K562 (cell line): ENCODE results near the gene PLCL1. TPM values are rescaled to one million over a fixed set of nuclear protein-coding genes. Genes with fewer than 3 reads are reported as not detected.

Experiments used
- ATAC-seq: fragments of 200-7000 bp; cut with Tn5 transposase; 3 replicates; pipeline ENCODE4 v1.9.1; 2020; ENCODE audit warnings: moderate library complexity
- BruUV-seq: library from RNA; stranded (reverse); fragments of 400-500 nt; replicated peaks from 2 replicates; lab custom pipeline; 2021; lab: Mats Ljungman, UMichigan
- CTCF ChIA-PET: fragments of 300-600 bp; formaldehyde crosslinking; extraction: SDS; loops from one replicate; lab custom pipeline; 2021; ENCODE audit warnings: low intra/inter-chr PET ratio; lab: Yijun Ruan, JAX
- POLR2A ChIA-PET: fragments of 300-600, 350-650 bp; sonication (Branson Sonifier 250); formaldehyde crosslinking; extraction: SDS; loops from one replicate; lab custom pipeline; 2021; ENCODE audit warnings: antibody characterized with exemption, inconsistent platforms; lab: Yijun Ruan, JAX
- DNase-seq, 4 experiments: peaks; one replicate each; pipeline versions ENCODE4 v3.0.0 to v3.0.0-alpha.2; 2011 to 2018; ENCODE audit warnings: low spot score in 3 of 4, mixed read lengths in 3 of 4; ENCODE audit errors: extremely low read depth in 1 of 4
- FAIRE-seq: peaks from 2 replicates; lab custom pipeline; 2011; peaks lifted over from hg19 to GRCh38; lab: Jason Lieb, UNC
- H2AFZ ChIP-seq: 2 replicates; pipeline ENCODE4 v1.6.0; 2011; ENCODE audit warnings: low read depth, low read length, control low read depth, inconsistent platforms
- H3K27ac ChIP-seq: fragments of 200-600 bp; 3 replicates; pipeline ENCODE4 v1.8.0; 2011; ENCODE audit warnings: low read depth, mild to moderate bottlenecking, control low read depth, inconsistent platforms, low read length, moderate library complexity, mixed read lengths; ENCODE audit errors: extremely low read depth
- H3K27me3 ChIP-seq, 2 experiments: fragments of 300-600 bp in 1 of 2; 2 replicates in 1 of 2; 3 replicates in 1 of 2; pipeline versions ENCODE4 v1.6.0 to v1.8.0; 2011; ENCODE audit warnings: inconsistent platforms in 2 of 2, low read length in 2 of 2, mild to moderate bottlenecking in 1 of 2, mixed read lengths in 1 of 2, moderate library complexity in 1 of 2; ENCODE audit not compliant: control insufficient read depth in 2 of 2, insufficient read depth in 2 of 2
- H3K36me3 ChIP-seq: fragments of 300-600 bp; 3 replicates; pipeline ENCODE4 v1.8.0; 2011; ENCODE audit warnings: mild to moderate bottlenecking, low read length, inconsistent platforms; ENCODE audit not compliant: control insufficient read depth, insufficient read depth
- H3K4me1 ChIP-seq, 2 experiments: fragments of 200-600 bp in 1 of 2; replicated peaks in 1 of 2; 2 replicates in 1 of 2; 3 replicates in 1 of 2; pipeline versions ENCODE4 v1.5.1 to v1.8.0; 2011; ENCODE audit warnings: inconsistent platforms in 2 of 2, low read length in 2 of 2, mild to moderate bottlenecking in 1 of 2, mixed read lengths in 1 of 2, moderate library complexity in 1 of 2; ENCODE audit not compliant: control insufficient read depth in 2 of 2, insufficient read depth in 2 of 2
- H3K4me2 ChIP-seq: 2 replicates; pipeline ENCODE4 v1.6.1; 2011; ENCODE audit warnings: low read length, control low read depth, inconsistent platforms, mixed read lengths; ENCODE audit not compliant: insufficient read depth
- H3K4me3 ChIP-seq: fragments of 200-600 bp; sonication (generic), shearing (Covaris generic); 2 replicates; pipeline ENCODE4 v1.5.1; 2016; ENCODE audit warnings: control low read depth, inconsistent platforms
- H3K79me2 ChIP-seq: fragments of 200-600 bp; 3 replicates; pipeline ENCODE4 v1.8.0; 2011; ENCODE audit warnings: low read length, inconsistent platforms; ENCODE audit not compliant: control insufficient read depth, insufficient read depth
- H3K9ac ChIP-seq, 2 experiments: 2 replicates each; pipeline versions ENCODE4 v1.6.0 to v1.6.1; 2011; ENCODE audit warnings: low read depth in 2 of 2, low read length in 2 of 2, control low read depth in 1 of 2, inconsistent platforms in 1 of 2, mild to moderate bottlenecking in 1 of 2, mixed read lengths in 1 of 2; ENCODE audit not compliant: insufficient read depth in 1 of 2
- H3K9me1 ChIP-seq: one replicate; pipeline ENCODE4 v1.6.0; 2011; ENCODE audit warnings: inconsistent platforms, mild to moderate bottlenecking, low read length, moderate library complexity; ENCODE audit not compliant: control insufficient read depth, insufficient read depth
- H3K9me3 ChIP-seq: replicated peaks from 2 replicates; pipeline ENCODE4 v1.5.1; 2011; ENCODE audit warnings: low read depth, low read length, inconsistent platforms; ENCODE audit not compliant: control insufficient read depth, insufficient read depth
- H4K20me1 ChIP-seq: replicated peaks from 2 replicates; pipeline ENCODE4 v1.6.1; 2011; ENCODE audit warnings: low read length, inconsistent platforms, mixed read lengths; ENCODE audit not compliant: control insufficient read depth, insufficient read depth
- BRCA1 ChIP-seq, 2 experiments: fragments of 450-650 bp in 1 of 2; sonication (generic) in 1 of 2; formaldehyde crosslinking in 1 of 2; IDR thresholded peaks; 2 replicates each; pipeline versions ENCODE4 v1.5.0 to v1.6.1; 2017 to 2020; ENCODE audit warnings: mild to moderate bottlenecking in 1 of 2, missing genetic modification reagents in 1 of 2
- BRD9 ChIP-seq: fragments of 450-650 bp; IDR thresholded peaks from 2 replicates; pipeline ENCODE4 v1.6.1; 2018; ENCODE audit warnings: low read depth; ENCODE audit not compliant: partially characterized antibody
- BRF1 ChIP-seq: IDR thresholded peaks from 3 replicates; pipeline ENCODE4 v1.6.1; 2011; ENCODE audit warnings: borderline replicate concordance, mild to moderate bottlenecking; ENCODE audit not compliant: insufficient read length; ENCODE audit errors: extremely low read depth
- CBX1 ChIP-seq: sonication (generic); IDR thresholded peaks from 2 replicates; pipeline ENCODE4 v1.6.1; 2016; ENCODE audit warnings: antibody characterized with exemption, low read depth, mild to moderate bottlenecking
- DIDO1 ChIP-seq: fragments of 450-650 bp; IDR thresholded peaks from 2 replicates; pipeline ENCODE4 v1.6.1; 2016; ENCODE audit warnings: low read depth, missing biosample characterization, missing genetic modification characterization
- EHMT2 ChIP-seq: fragments of 450-650 bp; IDR thresholded peaks from 2 replicates; pipeline ENCODE4 v1.6.1; 2018; ENCODE audit warnings: antibody characterized with exemption
- HDAC6 ChIP-seq: IDR thresholded peaks from 2 replicates; pipeline ENCODE4 v1.6.1; 2012; ENCODE audit warnings: low read depth, mild to moderate bottlenecking, control low read depth, inconsistent platforms, low read length, moderate library complexity
- HEY1 ChIP-seq: fragments of 250-450 bp; sonication (Bioruptor Pico); IDR thresholded peaks from 2 replicates; pipeline ENCODE4 v1.5.0; 2020; ENCODE audit warnings: mild to moderate bottlenecking, moderate library complexity, borderline replicate concordance
- MBD2 ChIP-seq: sonication (generic); IDR thresholded peaks from 2 replicates; pipeline ENCODE4 v1.6.1; 2016; ENCODE audit warnings: low read depth, borderline replicate concordance
- NCOA2 ChIP-seq, 2 experiments: fragments of 450-650 bp; IDR thresholded peaks; 2 replicates each; pipeline ENCODE4 v1.6.1; 2018; ENCODE audit warnings: mild to moderate bottlenecking in 2 of 2, moderate library complexity in 1 of 2; ENCODE audit not compliant: partially characterized antibody in 2 of 2
- TAF1 ChIP-seq: IDR thresholded peaks from 2 replicates; pipeline ENCODE4 v1.6.1; 2011; ENCODE audit warnings: mild to moderate bottlenecking, low read length, moderate library complexity; ENCODE audit not compliant: insufficient read depth, control insufficient read depth, severe bottlenecking; ENCODE audit errors: extremely low read depth
- ZNF263 ChIP-seq: sonication (generic); formaldehyde crosslinking; IDR thresholded peaks from 2 replicates; pipeline ENCODE4 v1.8.0; 2022; ENCODE audit warnings: mild to moderate bottlenecking, missing genetic modification reagents, borderline replicate concordance
- ZNF3 ChIP-seq: fragments of 250-450 bp; sonication (Bioruptor Pico); IDR thresholded peaks from 2 replicates; pipeline ENCODE4 v1.5.0; 2021; ENCODE audit warnings: mild to moderate bottlenecking, moderate library complexity
- ZNF408 ChIP-seq: fragments of 250-450 bp; sonication (Bioruptor Pico); IDR thresholded peaks from 2 replicates; pipeline ENCODE4 v1.4.0; 2020; ENCODE audit warnings: low read depth, mild to moderate bottlenecking, moderate library complexity
- ZNF766 ChIP-seq: fragments of 200-800 bp; sonication (Bioruptor generic); conservative IDR thresholded peaks from 2 replicates; pipeline ENCODE4 v1.6.1; 2016; ENCODE audit warnings: missing genetic modification characterization, missing compliant biosample characterization
- WGBS: fragments of 100-300 bp; shearing (Covaris generic); methylation state at CpG from one replicate; pipeline ENCODE4 v1.1.6; 2016; ENCODE audit warnings: low coverage, mixed read lengths; ENCODE audit not compliant: insufficient coverage; ENCODE audit errors: missing lambda C conversion rate; 5-methylcytosine and 5-hydroxymethylcytosine counted together
- in situ Hi-C: fragments of 300-500 bp; cut with MboI; formaldehyde crosslinking; loops from 4 replicates; pipeline ENCODE4 v1.15.0; 2018; ENCODE audit warnings: inconsistent platforms, mixed read lengths
- intact Hi-C: fragments of 100-400 bp; cut with micrococcal nuclease; formaldehyde crosslinking; loops from 2 replicates; pipeline ENCODE4 v1.14.2; 2022
- polyA plus RNA-seq, 8 experiments: library from polyadenylated mRNA; depleted of rRNA in 4 of 8; stranded (reverse) in 5 of 8; unstranded in 3 of 8; fragments of >200 nt; fragmentation: Nextera tagmentation in 2 of 8; fragmentation: Illumina TruSeq in 1 of 8; extraction: Ambion mirVana in 2 of 8; extraction: Trizol in 1 of 8; gene quantifications; 2 replicates each; pipeline versions ENCODE4 v1.2.1 to v1.2.3, GENCODE V29; 2011 to 2014; ENCODE audit warnings: inconsistent platforms in 1 of 8, missing spikeins in 1 of 8
- total RNA-seq, 7 experiments: library from RNA; depleted of rRNA in 6 of 7; stranded (reverse); fragments of >200 nt in 6 of 7; fragmentation: Illumina TruSeq in 2 of 7; extraction: Trizol in 2 of 7; gene quantifications; 2 replicates each; pipeline versions ENCODE4 v1.2.1 to v1.2.3, GENCODE V29; 2011 to 2021; ENCODE audit warnings: low replicate concordance in 1 of 7
- TF ChIP-seq, protein P1 (sequence below): fragments of 250-450 bp; sonication (Bioruptor Pico); IDR thresholded peaks from 2 replicates; pipeline ENCODE4 v1.8.0; 2021; ENCODE audit warnings: moderate library complexity, mild to moderate bottlenecking, inconsistent platforms
- TF ChIP-seq, protein P2 (sequence below): fragments of 250-450 bp; sonication (Bioruptor Pico); IDR thresholded peaks from 2 replicates; pipeline ENCODE4 v1.4.0; 2020; ENCODE audit warnings: mild to moderate bottlenecking, moderate library complexity, borderline replicate concordance

The PLCL1 gene
- total and polyA plus RNA-seq, 9 of the 15 experiments (the other 6 are each of a cell fraction or from before 2014, with no cell fraction given): 2.0 to 17.7 (median 8.6) TPM

- BruUV-seq: no TSS peak
- no peaks in the 10 kb centered on the region for H3K36me3 ChIP-seq
- TF ChIP-seq EHMT2 (no peak), NCOA2 (IDR thresholded peaks at IDR 0.05; ENCODE audit: partially characterized antibody in 2 of 2) (no peak), BRF1 (no peak), MBD2 (no peak), BRD9 (no peak), ZNF3 (CRISPR knock-in tag) (no peak), HEY1 (no peak), TAF1 (no peak), ZNF263 (CRISPR knock-in tag) (no peak), CBX1 (no peak), ZNF408 (CRISPR knock-in tag) (no peak), ZNF766 (CRISPR knock-in tag) (no peak), DIDO1 (no peak), BRCA1 (IDR thresholded peaks at IDR 0.05) (no peak), BRCA1 (CRISPR knock-in tag; IDR thresholded peaks at IDR 0.05) (no peak), HDAC6 (no peak)
- TF ChIP-seq, protein P1, sequence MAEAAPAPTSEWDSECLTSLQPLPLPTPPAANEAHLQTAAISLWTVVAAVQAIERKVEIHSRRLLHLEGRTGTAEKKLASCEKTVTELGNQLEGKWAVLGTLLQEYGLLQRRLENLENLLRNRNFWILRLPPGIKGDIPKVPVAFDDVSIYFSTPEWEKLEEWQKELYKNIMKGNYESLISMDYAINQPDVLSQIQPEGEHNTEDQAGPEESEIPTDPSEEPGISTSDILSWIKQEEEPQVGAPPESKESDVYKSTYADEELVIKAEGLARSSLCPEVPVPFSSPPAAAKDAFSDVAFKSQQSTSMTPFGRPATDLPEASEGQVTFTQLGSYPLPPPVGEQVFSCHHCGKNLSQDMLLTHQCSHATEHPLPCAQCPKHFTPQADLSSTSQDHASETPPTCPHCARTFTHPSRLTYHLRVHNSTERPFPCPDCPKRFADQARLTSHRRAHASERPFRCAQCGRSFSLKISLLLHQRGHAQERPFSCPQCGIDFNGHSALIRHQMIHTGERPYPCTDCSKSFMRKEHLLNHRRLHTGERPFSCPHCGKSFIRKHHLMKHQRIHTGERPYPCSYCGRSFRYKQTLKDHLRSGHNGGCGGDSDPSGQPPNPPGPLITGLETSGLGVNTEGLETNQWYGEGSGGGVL (CRISPR knock-in tag): no peak
- TF ChIP-seq, protein P2, sequence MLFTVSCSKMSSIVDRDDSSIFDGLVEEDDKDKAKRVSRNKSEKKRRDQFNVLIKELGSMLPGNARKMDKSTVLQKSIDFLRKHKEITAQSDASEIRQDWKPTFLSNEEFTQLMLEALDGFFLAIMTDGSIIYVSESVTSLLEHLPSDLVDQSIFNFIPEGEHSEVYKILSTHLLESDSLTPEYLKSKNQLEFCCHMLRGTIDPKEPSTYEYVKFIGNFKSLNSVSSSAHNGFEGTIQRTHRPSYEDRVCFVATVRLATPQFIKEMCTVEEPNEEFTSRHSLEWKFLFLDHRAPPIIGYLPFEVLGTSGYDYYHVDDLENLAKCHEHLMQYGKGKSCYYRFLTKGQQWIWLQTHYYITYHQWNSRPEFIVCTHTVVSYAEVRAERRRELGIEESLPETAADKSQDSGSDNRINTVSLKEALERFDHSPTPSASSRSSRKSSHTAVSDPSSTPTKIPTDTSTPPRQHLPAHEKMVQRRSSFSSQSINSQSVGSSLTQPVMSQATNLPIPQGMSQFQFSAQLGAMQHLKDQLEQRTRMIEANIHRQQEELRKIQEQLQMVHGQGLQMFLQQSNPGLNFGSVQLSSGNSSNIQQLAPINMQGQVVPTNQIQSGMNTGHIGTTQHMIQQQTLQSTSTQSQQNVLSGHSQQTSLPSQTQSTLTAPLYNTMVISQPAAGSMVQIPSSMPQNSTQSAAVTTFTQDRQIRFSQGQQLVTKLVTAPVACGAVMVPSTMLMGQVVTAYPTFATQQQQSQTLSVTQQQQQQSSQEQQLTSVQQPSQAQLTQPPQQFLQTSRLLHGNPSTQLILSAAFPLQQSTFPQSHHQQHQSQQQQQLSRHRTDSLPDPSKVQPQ (CRISPR knock-in tag): no peak
- intact Hi-C loops (loop anchor here (10.0 kb wide), 2 partner anchors 160 to 430 kb away; partner anchors contain the start of gene MARS2), in situ Hi-C loops (no loop called here)
- no peak overlapping the region for H2AFZ ChIP-seq
- ChIA-PET POLR2A (interaction anchor here (0.7 kb wide), 1 partner anchor 59 kb away, joined by 3 read pairs; no protein-coding TSS in a partner anchor), CTCF (no interaction called here)
- H3K9ac ChIP-seq: no peak overlapping the region
- no peak overlapping the region for H3K27ac ChIP-seq
- H3K4me3 ChIP-seq: no peak overlapping the region
- ATAC-seq (no peak), DNase-seq (no peak), FAIRE-seq (no peak)
- H3K9me3 ChIP-seq: no peaks in the 10 kb centered on the region
- no peaks in the 10 kb centered on the region; a peak in 2 of 5 replicates for H3K4me1 ChIP-seq
- H3K79me2 ChIP-seq: no peaks in the 10 kb centered on the region; the same call in 2 of the 3 replicates
- no peaks in the 10 kb centered on the region for H3K27me3 ChIP-seq
- no peaks in the 10 kb centered on the region for H4K20me1 ChIP-seq
- no peak overlapping the region for H3K4me2 ChIP-seq
- 87% methylated on average over 6 of the region's 6 CpGs for WGBS
- no peaks in the 10 kb centered on the region for H3K9me1 ChIP-seq
These were observed 330.0 kb downstream of the PLCL1 start for GRCh38 chr2:198134293-198134955.
